ENCODE results near the gene USP35.

USP35 gene

GRCh38 chr11:78234006-78234405 is 45.3 kb downstream of the USP35 start:
- DNase-seq: no peak

- DNase-seq: no peak
Observed at GRCh38 chr11:78237293-78238046, 48.8 kb downstream of the USP35 start.

- DNase-seq: no peak
Observed at GRCh38 chr11:78239781-78240180, 51.1 kb downstream of the USP35 start.

GRCh38 chr11:78241475-78241874 is 52.8 kb downstream of the USP35 start:
- no peak for DNase-seq

GRCh38 chr11:78244080-78244479 is 55.4 kb downstream of the USP35 start:
- no peak for DNase-seq

GRCh38 chr11:78244546-78245255 is 56.0 kb downstream of the USP35 start:
- DNase-seq: no peak

GRCh38 chr11:78248191-78248590 is 59.5 kb downstream of the USP35 start:
- no peak for DNase-seq

- DNase-seq: no peak
Observed at GRCh38 chr11:78248903-78249302, 60.2 kb downstream of the USP35 start.

GRCh38 chr11:78250099-78250498 is 61.4 kb downstream of the USP35 start:
- DNase-seq: no peak

- DNase-seq: no peak
Observed at GRCh38 chr11:78251083-78251775, 62.5 kb downstream of the USP35 start.

- no peak for DNase-seq
Observed at GRCh38 chr11:78253797-78254196, 65.1 kb downstream of the USP35 start.

- no peak for DNase-seq
Observed at GRCh38 chr11:78254268-78254667, 65.5 kb downstream of the USP35 start.

- no peak for DNase-seq
Observed at GRCh38 chr11:78255919-78256318, 67.2 kb downstream of the USP35 start.

- DNase-seq: no peak
Observed at GRCh38 chr11:78256962-78257361, 68.2 kb downstream of the USP35 start.

GRCh38 chr11:78257654-78258053 is 68.9 kb downstream of the USP35 start:
- no peak for DNase-seq

GRCh38 chr11:78259777-78260487 is 71.2 kb downstream of the USP35 start:
- DNase-seq: no peak

- DNase-seq: no peak
Observed at GRCh38 chr11:78261367-78261766, 72.6 kb downstream of the USP35 start.

GRCh38 chr11:78261828-78262227 is 73.1 kb downstream of the USP35 start:
- DNase-seq: no peak

GRCh38 chr11:78262238-78262637 is 73.5 kb downstream of the USP35 start:
- DNase-seq: no peak

- no peak for DNase-seq
Observed at GRCh38 chr11:78262691-78263090, 74.0 kb downstream of the USP35 start.

All from activated gamma-delta T cell (primary cell).